Measurements from ENCODE around the gene GABRD.

Gene GABRD

GRCh38 chr1:2078170-2078569, 59.0 kb downstream of the GABRD start:
- no peak for DNase-seq

- no peak for DNase-seq
Observed at GRCh38 chr1:2079396-2080085, 60.4 kb downstream of the GABRD start.

GRCh38 chr1:2080140-2080539, 61.0 kb downstream of the GABRD start:
- no peak for DNase-seq

Data from effector CD8-positive, alpha-beta T cell (primary cell).